Stimulated activated CD8-positive, alpha-beta memory T cell treated with anti-CD3 and anti-CD28 coated beads, Interleukin-15, amount 100 ng/mL, for 1 hour (primary cell): ENCODE measurements around the gene UNCX.
"Not testable (repeated sequence)": the region's sequence is repeated elsewhere in the genome, so short reads cannot be mapped to it uniquely, and the experiment has no call there.

ENCODE experiments used
- DNase-seq: peaks from one replicate; pipeline ENCODE4 v3.0.0-alpha.2; 2020; ENCODE audit warnings: low read depth

UNCX gene

GRCh38 chr7:1257863-1258262 is 25.2 kb downstream of the UNCX start:
- DNase-seq = no peak

GRCh38 chr7:1259621-1260243 is 27.1 kb downstream of the UNCX start:
- DNase-seq = no peak

GRCh38 chr7:1260244-1260635 is 27.6 kb downstream of the UNCX start:
- DNase-seq = no peak

GRCh38 chr7:1261036-1261435 is 28.4 kb downstream of the UNCX start:
- not testable (repeated sequence) for DNase-seq

- no peak for DNase-seq
Observed at GRCh38 chr7:1262441-1262840, 29.8 kb downstream of the UNCX start.

- DNase-seq = no peak
Observed at GRCh38 chr7:1263391-1263951, 30.8 kb downstream of the UNCX start.

GRCh38 chr7:1264345-1265280 is 31.9 kb downstream of the UNCX start:
- DNase-seq = no peak

- no peak for DNase-seq
Observed at GRCh38 chr7:1267016-1267900, 34.6 kb downstream of the UNCX start.

- DNase-seq = no peak
Observed at GRCh38 chr7:1268076-1268815, 35.6 kb downstream of the UNCX start.

GRCh38 chr7:1268866-1269265 is 36.2 kb downstream of the UNCX start:
- no peak for DNase-seq

GRCh38 chr7:1269336-1269890 is 36.7 kb downstream of the UNCX start:
- no peak for DNase-seq

- no peak for DNase-seq
Observed at GRCh38 chr7:1270181-1270580, 37.5 kb downstream of the UNCX start.

GRCh38 chr7:1271046-1271445 is 38.4 kb downstream of the UNCX start:
- DNase-seq = no peak

- no peak for DNase-seq
Observed at GRCh38 chr7:1271656-1272055, 39.0 kb downstream of the UNCX start.

GRCh38 chr7:1272136-1272535 is 39.5 kb downstream of the UNCX start:
- DNase-seq = not testable (repeated sequence)

- no peak for DNase-seq
Observed at GRCh38 chr7:1274121-1274875, 41.6 kb downstream of the UNCX start.

- no peak for DNase-seq
Observed at GRCh38 chr7:1274876-1275375, 42.3 kb downstream of the UNCX start.

- no peak for DNase-seq
Observed at GRCh38 chr7:1275451-1276381, 43.0 kb downstream of the UNCX start.

- DNase-seq = no peak
Observed at GRCh38 chr7:1276626-1277175, 44.0 kb downstream of the UNCX start.
